GM19455 (cell line): Measurements from ENCODE around the gene SERPINA1.
"Not testable (repeated sequence)": the region's sequence is repeated elsewhere in the genome, so short reads cannot be mapped to it uniquely, and the experiment has no call there.

Experiments used
- ATAC-seq: cut with Tn5 transposase; IDR thresholded peaks from one replicate; pipeline ENCODE4 v1.9.1; 2021; ENCODE audit not compliant: unreplicated experiment

Gene SERPINA1

DNA sequence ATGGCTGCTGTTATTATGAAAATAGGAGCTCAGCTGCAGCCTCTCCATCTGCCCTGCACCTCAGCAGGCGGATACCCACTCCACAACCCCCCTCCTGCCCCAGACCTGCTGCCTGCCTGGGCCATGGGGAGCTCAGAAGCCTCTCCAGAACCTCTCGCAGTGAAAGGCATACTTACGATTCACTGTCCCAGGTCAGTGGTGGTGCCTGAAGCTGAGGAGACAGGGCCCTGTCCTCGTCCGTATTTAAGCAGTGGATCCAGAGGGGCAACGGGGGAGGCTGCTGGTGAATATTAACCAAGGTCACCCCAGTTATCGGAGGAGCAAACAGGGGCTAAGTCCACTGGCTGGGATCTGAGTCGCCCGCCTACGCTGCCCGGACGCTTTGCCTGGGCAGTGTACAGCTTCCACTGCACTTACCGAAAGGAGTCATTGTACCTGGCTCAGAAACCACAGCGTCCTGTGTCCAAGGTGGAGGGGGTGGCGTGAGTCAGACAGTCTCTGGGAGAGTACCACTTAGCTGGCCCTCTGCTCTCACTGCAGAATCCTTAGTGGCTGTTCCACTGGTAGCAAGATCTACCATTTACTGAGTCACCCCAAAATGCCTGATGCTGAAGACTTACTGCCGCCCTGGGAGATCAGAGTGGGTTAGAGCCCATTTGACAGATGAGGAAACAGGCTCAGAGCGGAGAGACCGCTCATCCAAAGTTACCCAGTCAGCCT lies at the start of gene SERPINA1:
Gene SERPINA1, minus strand, starts transcription at position 219 of the 720 bp plus-strand sequence. CDS start 5,365 bp downstream, outside the sequence.
- ATAC-seq: no peak

DNA sequence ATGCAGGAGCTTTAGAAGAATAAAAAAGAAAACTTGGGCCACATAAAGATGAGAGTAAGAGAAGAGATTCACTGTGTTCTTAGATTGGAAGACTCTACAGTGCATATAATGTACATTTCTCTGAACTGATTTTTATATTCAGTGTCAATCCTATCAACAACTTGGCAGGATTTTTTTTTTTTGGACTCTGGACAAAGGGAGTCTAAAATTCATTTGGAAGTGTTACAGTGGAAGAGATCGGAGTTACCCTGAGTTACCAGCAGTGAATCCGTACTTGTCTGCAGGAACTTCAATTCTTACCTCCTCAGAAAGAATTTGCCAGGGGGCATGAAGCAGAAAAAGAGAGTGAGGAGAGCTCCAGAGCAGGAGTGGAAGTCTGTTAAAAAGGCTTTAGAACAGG lies 40.2 kb upstream of the SERPINA1 start:
- ATAC-seq: no peak

DNA sequence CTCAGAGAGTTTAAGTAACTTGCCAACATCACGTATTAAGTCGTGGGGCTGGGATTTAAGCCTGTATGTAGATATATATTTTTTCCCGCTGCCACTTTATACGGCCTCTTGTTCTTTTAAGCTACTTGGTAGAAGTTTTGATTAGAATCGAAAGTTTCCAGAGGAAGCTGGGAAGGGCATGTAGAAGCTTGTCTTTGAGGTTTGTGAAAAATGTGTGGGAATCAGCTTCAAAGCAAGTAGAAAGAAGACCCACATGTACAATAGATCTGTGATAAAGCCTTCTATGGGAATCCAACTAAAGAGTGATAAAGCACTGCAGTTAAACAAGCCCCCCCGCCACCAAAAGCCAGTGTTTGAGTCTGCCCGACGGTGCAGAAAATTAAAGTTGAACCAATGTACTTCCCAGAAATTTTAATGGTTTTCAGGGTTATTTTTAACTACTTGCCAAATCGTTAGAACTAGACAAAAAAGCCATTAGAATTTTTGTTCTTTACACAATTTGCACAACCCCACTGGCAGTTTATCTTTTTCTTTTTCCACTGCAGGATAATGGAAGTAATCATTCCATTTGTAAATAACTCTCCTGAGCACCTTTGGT lies 38.7 kb upstream of the SERPINA1 start:
- no peak for ATAC-seq

DNA sequence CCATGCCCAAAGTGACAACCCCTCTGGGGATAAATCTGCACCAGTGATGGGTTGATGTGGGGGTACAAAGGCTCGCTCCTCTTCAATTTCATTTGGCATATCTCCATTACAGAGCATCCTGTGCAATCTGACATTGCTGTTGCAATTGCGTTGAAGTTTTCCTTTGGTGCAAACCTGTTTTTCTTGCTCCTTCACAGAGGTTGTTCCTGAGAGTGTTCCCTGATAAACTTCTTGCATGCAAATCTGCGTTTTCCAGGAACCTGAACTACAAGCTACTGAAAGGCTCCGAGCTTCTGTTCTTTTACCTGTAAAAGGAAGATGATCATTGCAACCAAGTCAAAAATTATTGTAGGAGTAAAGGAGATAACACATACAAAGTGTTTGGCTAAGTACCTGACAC lies 38.1 kb upstream of the SERPINA1 start:
- no peak for ATAC-seq

DNA sequence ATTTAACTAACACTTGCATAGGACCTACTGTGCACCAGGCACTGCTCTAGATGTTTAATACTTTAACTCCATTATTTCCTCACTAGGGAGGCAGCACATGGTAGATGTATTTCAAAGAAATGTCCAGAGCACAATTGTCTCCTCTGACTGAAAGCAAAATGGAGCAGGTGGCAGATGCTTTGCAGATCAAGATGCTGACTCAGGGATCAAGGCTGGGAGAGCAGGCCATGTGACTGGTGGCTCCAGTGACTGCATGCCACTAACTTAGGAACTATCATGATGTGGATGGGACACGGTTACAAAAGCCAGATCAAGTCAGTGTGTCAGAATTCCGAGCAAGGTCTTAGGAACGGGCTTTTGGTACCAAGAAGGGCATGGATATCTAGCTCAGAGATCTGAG lies 36.0 kb upstream of the SERPINA1 start:
- no peak for ATAC-seq

DNA sequence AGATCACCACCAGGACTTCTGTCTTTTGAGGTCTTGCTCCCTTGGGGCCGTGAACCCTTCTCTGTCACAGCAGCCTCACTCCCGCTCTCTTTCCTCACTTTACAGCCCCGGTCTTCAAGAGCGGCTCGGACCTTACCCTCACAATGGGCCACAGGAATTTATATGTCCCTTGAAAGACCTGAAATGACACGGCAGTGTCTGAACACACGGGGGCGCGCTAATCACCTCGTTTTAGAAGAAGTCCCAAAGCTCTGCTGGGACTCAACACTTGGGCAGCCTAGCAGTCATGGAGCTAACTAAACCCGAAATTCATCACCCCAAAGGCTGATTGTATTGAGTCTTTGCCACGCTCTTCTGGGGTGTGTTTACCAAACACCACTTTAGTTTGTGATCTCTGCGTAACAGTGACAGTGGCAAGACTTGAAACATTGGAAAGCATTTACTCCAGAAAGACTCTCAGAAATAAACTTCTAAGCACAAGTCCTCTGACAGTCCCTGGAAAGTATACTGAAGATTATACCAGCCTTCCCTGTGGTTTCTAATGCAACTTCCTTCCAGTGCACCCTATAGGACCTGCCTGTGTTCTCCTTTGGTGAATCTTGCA lies 35.2 kb upstream of the SERPINA1 start:
- ATAC-seq: peak; percentile 63

DNA sequence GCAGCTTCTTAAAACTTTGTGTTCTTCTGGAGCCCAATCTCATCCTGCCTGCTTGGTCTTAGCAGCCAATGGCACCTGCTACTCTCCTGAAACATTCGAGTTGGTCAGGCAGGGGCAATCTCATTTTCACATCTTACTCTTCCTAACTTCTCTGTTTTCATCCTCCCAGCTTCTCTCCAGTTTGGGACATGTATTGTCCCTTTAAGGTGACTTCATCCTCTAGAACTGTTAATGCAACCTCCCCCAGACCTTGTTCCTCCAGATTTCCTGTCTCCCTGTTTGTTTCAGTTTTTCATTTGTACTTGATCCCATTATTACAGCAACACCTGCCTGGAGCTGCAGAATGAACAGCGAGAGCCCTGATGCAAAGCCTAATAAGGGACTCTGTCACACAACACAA lies 32.9 kb upstream of the SERPINA1 start:
- ATAC-seq: no peak

DNA sequence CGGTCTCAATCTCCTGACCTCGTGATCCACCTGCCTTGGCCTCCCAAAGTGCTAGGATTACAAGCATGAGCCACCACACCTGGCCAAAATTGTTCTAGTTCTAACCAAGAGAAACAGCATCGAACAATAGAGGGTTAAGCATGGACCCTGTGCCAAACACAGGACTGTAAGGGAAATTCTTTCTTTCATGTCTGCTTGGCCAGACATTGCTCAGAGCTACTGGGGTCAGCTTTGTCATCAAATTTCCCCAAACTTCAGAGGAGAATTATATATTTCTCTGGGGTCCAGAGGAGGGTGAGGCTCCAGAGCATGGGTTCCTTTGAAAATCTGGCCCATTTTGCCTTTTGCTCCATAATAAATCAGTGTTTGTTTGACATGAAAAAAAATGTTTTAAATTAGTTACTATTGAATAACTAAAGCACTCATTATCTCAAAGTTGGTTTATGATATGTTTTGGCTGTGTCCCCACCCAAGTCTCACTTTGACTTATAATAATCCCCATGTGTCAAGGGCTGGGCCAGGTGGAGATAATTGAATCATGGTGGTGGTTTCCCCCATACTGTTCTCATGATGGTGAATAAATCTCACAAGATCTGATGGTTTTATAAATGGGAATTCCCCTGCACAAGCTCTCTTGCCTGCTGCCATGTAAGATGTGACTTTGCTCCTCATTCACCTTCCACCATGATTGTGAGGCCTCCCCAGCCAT lies 29.2 kb upstream of the SERPINA1 start:
- not testable (repeated sequence) for ATAC-seq

DNA sequence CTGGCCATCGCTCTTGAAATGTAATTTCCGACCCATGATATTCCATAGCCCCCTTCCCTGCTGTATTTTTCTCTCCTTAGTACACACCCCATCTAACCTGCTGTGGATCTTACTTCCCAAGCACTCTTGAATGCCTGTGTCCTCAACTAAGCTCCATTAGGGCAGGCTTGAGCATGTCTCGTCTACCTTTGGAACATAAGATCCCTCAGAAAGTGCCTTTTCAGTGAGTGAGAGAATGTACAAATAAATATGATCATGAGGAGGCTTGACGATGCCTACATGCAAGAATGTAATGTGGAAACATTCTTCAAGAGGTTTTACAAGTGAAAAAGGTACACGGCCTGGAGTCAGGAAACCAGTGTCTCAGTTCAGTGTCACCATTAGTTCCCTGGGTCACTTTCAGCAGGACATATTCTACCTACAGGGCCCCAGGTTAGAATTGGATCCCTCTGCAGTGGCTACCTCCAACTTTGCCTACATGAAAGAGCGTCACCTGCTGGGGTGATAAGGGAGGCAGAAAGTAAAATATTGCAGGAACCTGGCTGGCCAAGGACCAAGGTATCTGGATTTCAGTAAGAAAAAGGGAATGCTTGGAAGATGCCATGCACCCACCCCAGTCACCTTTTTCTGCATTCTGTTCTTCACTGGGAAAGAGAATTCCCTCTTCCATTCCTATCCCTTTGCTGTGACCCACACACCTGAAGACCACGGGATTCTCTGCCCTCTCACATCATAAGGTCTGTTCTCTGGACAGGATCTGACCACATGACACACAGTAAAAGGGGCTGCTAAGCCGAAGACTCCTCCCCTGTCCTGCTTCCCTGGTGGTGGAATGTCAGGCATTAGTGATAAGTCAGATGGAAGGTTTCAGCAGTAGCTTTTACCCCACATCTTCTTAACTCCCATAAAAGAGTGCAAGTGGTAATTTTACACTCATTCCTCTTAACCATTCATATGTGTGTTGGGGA lies 24.6 kb upstream of the SERPINA1 start:
- ATAC-seq: no peak

DNA sequence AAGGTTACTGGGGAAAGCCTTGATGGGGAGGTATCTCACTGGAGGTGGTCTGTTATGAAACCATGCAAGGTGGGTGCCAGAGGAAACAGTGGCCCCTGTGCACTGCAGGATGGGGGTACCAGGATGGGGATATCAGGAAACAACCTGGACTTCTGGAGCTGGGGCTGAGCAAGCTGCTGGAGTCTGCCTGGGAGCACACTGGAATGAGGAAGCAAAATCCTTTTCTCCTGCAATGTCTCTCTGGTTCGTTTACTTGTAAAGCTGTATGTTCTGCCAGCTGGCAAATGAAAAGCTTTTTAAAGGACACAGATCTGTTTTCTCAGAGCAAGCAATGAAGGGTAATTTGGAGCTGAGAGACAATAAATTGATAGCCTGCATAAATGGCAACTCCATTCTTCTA lies 23.2 kb upstream of the SERPINA1 start:
- ATAC-seq: no peak

DNA sequence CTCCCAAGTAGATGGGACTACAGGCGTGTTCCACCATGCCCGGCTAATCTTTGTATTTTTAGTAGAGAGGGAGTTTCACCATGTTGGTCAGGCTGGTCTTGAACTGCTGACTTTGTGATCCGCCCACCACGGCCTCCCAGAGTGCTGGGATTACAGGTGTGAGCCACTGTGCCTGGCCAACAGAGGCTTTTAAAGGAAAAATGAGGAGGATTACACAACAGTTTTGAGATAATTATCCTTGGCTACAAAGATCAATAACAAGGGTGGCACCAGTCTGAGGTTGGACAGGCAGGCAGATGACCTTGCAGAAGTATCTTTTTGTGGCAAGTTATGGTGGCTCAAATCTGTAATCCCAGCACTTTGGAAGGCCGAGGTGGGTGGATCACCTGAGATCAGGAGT lies 21.0 kb upstream of the SERPINA1 start:
- not testable (repeated sequence) for ATAC-seq

DNA sequence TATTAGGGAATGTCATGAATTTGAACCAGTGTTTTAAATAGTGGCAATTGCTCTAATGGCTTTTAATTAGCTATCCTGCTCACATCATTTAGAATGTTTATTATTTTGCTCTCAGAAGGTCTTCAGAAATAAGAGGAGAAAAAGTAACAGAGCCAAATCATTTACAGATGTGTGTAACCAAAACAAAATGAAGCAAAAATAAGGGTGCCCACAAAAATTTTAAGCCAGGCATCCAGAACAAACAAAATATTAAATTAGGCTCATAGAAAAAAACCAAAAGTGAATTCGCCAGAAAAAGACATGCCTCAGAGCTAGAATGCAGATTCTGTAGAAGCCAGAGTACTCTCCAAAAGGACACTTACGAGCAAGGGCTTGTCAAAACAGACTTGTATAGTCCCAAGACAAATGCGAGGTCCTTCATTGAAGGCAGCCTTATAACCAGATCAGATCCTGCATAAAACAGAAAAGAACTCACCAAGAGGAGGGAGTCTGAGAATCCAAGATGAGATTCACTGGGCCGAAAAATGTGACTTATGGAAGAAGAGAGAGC lies 20.2 kb upstream of the SERPINA1 start:
- ATAC-seq: no peak

DNA sequence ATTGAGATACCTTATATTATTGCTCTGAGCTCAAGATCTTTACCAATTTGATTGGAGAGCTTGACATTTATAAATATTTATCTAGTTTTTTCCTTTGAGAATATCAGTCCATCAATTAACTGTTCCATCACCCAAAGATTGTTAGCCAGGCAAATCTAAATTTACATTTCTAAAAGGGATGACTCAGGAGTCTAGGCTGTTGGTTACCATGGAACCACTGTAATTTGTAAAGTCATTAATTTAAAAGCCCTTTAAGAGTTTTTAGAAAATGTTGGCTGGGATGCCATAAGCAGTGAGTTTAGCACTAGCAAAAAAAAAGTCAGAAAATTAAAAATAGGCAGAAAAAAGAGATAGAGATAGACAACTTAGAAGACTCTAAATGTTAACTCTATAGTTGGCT lies 19.5 kb upstream of the SERPINA1 start:
- ATAC-seq: no peak

DNA sequence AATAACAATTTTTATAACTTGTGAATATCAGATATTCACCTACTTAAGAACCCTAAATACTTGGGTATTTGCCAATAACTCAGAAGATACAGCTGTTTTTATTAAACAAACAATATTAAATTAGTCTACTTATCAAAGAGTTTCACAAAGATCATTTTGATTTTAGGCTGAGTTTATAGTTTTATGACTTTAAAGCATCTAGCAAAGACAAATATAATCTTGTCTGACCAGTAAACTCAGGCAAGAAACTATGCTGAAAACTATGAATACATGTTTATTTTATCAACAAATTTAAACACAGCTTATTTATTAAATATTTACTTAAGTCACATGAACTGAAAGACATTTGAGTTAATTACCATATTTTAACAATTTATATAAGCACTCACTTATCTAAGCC lies 18.5 kb upstream of the SERPINA1 start:
- no peak for ATAC-seq

DNA sequence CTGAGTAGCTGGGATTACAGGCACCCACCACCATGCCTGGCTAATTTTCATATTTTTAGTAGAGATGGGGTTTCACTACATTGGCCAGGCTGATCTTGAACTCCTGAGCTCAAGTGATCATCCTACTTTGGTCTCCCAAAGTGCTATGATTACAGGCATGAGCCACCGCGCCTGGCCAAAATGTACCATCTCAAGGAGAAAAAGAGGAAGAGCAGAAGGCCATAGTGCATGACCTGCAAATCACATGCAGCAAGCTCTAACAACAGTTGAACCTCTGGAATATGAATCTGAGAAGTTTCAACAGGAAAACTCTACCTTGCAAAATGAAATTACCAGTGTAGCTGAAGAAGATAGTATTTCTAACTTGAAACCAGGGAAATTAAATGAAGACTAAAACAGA lies 17.1 kb upstream of the SERPINA1 start:
- ATAC-seq: no peak

DNA sequence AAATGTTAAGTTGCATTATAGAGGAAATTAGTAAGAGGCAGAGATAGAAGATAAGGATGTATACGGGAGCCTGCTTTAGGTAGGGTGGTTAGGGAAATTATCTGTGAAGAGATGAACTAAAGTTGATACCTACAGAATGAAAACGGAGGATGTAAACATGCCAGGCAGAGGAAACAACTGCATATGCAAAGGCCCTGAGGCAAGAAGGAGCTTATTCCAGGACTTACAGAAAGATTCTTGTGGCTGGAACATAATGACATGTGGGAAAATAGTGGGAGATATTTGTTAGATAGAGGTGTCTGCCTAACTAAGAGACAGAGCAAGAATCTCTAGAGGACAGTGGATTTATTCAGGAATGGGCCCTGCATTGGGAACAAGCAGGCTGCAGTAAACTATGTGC lies 16.2 kb upstream of the SERPINA1 start:
- ATAC-seq: no peak

DNA sequence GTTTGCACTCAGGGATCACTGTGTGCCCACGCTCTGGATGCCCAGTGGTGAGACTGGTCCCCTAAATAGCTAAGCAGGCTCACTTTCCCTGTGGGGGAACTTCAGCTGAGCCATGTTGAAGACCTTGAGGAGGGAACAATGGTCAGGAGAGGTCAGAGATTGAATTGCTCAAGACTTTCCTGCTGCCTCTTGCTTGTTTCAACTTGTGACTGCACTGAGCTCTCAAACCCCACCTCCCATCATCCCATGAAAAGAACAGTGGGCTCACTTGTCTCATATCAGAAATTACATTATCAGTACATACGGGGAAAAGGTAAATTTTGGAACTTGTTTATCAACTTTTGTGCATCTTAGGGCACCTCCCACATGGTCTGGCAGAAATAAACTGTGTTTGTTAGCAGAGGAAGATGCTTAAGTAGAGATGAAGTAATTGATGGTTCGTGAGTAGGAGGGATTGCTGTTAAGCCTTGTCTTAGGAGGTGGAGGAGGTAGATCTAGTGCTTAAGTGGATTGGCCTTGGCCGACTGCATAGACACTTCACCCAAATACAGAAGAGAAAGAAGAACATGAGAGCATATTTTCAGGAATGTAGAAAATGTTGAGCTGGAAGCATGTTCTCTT lies 15.0 kb upstream of the SERPINA1 start:
- no peak for ATAC-seq

DNA sequence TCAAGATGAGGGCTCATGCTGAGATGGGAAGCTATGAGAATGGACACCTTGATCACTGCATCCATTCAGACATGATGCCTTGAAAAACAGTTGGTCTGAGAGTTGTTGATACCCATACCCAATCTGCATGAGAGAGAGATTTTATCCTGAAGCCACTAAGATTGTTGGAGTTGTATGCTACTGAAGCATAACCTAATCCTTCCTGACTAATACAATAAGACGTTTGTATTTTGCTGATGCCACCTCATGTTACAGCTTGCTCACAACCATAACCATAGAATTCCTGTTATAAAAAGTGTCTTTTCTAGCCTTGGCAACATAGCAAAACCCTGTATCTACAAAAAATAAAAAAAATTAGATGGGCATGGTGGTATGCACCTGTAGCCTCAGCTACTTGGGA lies 12.7 kb upstream of the SERPINA1 start:
- no peak for ATAC-seq

DNA sequence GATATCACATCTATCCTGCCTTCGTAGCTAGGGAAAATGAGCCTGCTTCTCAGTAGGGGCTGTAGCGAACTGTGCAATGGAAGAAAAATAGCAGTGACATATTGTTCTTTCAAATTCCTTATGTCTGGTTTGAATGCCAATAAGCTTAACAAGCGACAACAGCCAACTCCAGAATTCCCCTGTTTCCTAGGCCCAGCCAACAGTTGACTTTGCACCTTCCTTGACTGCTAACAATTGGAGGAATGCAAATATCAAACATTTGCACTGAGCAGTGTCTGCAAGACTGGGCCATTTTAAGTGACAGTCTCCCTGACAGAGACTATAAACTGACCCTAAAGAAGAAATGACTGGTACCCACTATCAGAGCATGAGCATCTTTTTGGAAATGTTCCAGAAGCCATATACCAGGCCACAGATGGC lies 12.0 kb upstream of the SERPINA1 start:
- no peak for ATAC-seq

DNA sequence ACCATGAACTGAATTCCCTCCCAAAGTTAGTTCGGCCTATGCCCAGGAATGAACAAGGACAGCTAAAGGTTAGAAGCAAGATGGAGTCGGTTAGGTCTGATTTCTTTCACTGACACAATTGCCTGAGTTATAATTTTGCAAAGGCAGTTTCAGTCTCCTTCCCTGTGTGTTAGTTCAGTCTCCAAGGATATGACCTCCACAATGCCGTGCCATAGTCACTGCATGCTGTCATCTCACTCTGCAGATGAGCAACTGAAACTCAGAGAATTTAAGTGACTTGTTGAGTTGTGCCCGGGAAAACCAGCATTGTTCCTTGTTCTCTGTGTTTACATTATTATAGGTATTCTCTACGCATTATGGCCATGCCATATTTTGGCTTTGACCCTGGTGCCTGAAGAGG lies 10.1 kb upstream of the SERPINA1 start:
- ATAC-seq: no peak
